ENCODE measurements around the gene PTPRN. TPM values are rescaled to one million over a fixed set of nuclear protein-coding genes. Genes with fewer than 3 reads are reported as not detected.

The PTPRN gene
- total RNA-seq, 2 donors from 2014 or later, result 1.9 to 2.0 TPM

- peak overlapping the region; percentile 51 for H3K27ac ChIP-seq
- H3K9ac ChIP-seq (ENCODE audit: low read depth in 2 of 2, low read length in 2 of 2), result peak overlapping the region; percentile 68 to 73
- intact Hi-C loops (cut with DNase I), result loop anchor here (5.0 to 10.0 kb wide), 2 partner anchors 70 to 237 kb away; partner anchors contain the start of genes ANKZF1 and ATG9A
- H3K27me3 ChIP-seq, result no peaks in the 10 kb centered on the region
- no peaks in the 10 kb centered on the region for H3K9me3 ChIP-seq
- no peaks in the 10 kb centered on the region for H3K4me1 ChIP-seq
- H3K4me3 ChIP-seq, result peak overlapping the region; percentile 53
- H3K36me3 ChIP-seq, result no peaks in the 10 kb centered on the region
- peak; percentile 91 for DNase-seq
- TF ChIP-seq CTCF (IDR thresholded peaks at IDR 0.05), result peak; percentile 99
Measured at GRCh38 chr2:219294356-219295351, 14.5 kb downstream of the PTPRN start.

GRCh38 chr2:219293736-219294231 lies 15.4 kb downstream of the PTPRN start:
- intact Hi-C loops (cut with DNase I), result loop anchor here (10.0 kb wide), 1 partner anchor 69 kb away; the partner anchor contains the start of genes ANKZF1 and ATG9A
- no peak overlapping the region for H3K27ac ChIP-seq
- DNase-seq, result no peak

GRCh38 chr2:219292616-219293015 lies 16.6 kb downstream of the PTPRN start:
- no peak overlapping the region for H3K27ac ChIP-seq
- H3K9ac ChIP-seq (ENCODE audit: low read depth in 2 of 2, low read length in 2 of 2), result no peak overlapping the region
- intact Hi-C loops (cut with DNase I), result loop anchor here (10.0 kb wide), 1 partner anchor 68 kb away; the partner anchor contains the start of genes ANKZF1 and ATG9A
- H3K9me3 ChIP-seq, result no peaks in the 10 kb centered on the region
- no peaks in the 10 kb centered on the region for H3K27me3 ChIP-seq
- no peaks in the 10 kb centered on the region for H3K36me3 ChIP-seq
- H3K4me3 ChIP-seq, result no peak overlapping the region
- no peak for DNase-seq
- no peaks in the 10 kb centered on the region for H3K4me1 ChIP-seq
- TF ChIP-seq CTCF (IDR thresholded peaks at IDR 0.05), result no peak

More at GRCh38 chr2:219293736-219294231, 15.4 kb downstream of the PTPRN start:
- Histone ChIP-seq H3K4me3 (no peak overlapping the region), H3K36me3 (no peaks in the 10 kb centered on the region), H3K27me3 (no peaks in the 10 kb centered on the region), H3K9me3 (no peaks in the 10 kb centered on the region), H3K4me1 (no peaks in the 10 kb centered on the region), H3K9ac (ENCODE audit: low read depth in 2 of 2, low read length in 2 of 2) (no peak overlapping the region)
- TF ChIP-seq CTCF (IDR thresholded peaks at IDR 0.05), result no peak

- Histone ChIP-seq H3K27ac (no peak overlapping the region), H3K4me3 (no peak overlapping the region), H3K27me3 (no peaks in the 10 kb centered on the region), H3K9ac (ENCODE audit: low read depth in 2 of 2, low read length in 2 of 2) (no peak overlapping the region), H3K36me3 (no peaks in the 10 kb centered on the region), H3K9me3 (no peaks in the 10 kb centered on the region), H3K4me1 (no peaks in the 10 kb centered on the region)
- intact Hi-C loops (cut with DNase I), result loop anchor here (10.0 kb wide), 1 partner anchor 67 kb away; the partner anchor contains the start of genes ANKZF1 and ATG9A
- TF ChIP-seq CTCF (IDR thresholded peaks at IDR 0.05), result no peak
- DNase-seq, result no peak
Measured at GRCh38 chr2:219291910-219292490, 17.2 kb downstream of the PTPRN start.

- Histone ChIP-seq H3K36me3 (no peaks in the 10 kb centered on the region), H3K4me1 (no peaks in the 10 kb centered on the region), H3K27ac (no peak overlapping the region), H3K27me3 (no peaks in the 10 kb centered on the region), H3K9ac (ENCODE audit: low read depth in 2 of 2, low read length in 2 of 2) (no peak overlapping the region), H3K4me3 (no peak overlapping the region), H3K9me3 (no peaks in the 10 kb centered on the region)
- no peak for TF ChIP-seq CTCF (IDR thresholded peaks at IDR 0.05)
- DNase-seq, result no peak
- intact Hi-C loops (cut with DNase I), result loop anchor here (10.0 kb wide), 1 partner anchor 67 kb away; the partner anchor contains the start of genes ANKZF1 and ATG9A
Measured at GRCh38 chr2:219291394-219291793, 17.8 kb downstream of the PTPRN start.

All from colonic mucosa (tissue), 4 donors.